ENCODE measurements around the gene DYNC1I1. TPM values are rescaled to one million over a fixed set of nuclear protein-coding genes. Genes with fewer than 3 reads are reported as not detected.

The DYNC1I1 gene
- total RNA-seq, 4 donors from 2014 or later: 1.9 to 17.9 (median 8.7) TPM

DNA sequence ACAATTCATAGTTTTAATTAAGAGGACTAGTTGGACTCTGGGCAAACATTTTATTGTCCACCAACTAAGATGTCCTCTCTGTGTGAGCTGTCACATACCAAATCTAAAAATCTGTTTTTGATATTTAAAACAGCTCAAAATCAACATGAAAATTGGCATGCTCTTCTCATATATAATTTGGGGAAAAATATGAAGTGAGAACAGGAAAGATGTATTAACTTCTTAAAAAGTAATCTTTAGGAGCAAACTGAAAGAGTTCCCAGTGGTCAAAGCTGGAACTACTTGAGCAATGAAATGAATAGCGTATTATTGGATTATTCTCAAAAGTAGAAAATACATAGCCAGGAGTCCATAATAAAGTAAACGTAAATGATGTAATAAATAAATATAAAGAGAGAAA is 147.2 kb downstream of the DYNC1I1 start:
- no peaks in the 10 kb centered on the region for H3K9me3 ChIP-seq
- DNase-seq: no peak
- no peaks in the 10 kb centered on the region for H3K27me3 ChIP-seq
- no peak for TF ChIP-seq POLR2A (IDR thresholded peaks at IDR 0.05)
- TF ChIP-seq, protein P1, sequence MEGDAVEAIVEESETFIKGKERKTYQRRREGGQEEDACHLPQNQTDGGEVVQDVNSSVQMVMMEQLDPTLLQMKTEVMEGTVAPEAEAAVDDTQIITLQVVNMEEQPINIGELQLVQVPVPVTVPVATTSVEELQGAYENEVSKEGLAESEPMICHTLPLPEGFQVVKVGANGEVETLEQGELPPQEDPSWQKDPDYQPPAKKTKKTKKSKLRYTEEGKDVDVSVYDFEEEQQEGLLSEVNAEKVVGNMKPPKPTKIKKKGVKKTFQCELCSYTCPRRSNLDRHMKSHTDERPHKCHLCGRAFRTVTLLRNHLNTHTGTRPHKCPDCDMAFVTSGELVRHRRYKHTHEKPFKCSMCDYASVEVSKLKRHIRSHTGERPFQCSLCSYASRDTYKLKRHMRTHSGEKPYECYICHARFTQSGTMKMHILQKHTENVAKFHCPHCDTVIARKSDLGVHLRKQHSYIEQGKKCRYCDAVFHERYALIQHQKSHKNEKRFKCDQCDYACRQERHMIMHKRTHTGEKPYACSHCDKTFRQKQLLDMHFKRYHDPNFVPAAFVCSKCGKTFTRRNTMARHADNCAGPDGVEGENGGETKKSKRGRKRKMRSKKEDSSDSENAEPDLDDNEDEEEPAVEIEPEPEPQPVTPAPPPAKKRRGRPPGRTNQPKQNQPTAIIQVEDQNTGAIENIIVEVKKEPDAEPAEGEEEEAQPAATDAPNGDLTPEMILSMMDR (IDR thresholded peaks at IDR 0.05): no peak
- intact Hi-C loops (cut with DNase I; ENCODE audit: low total_unique reads): no loop called here
- no peak overlapping the region for H3K4me3 ChIP-seq
- no peak overlapping the region for H3K27ac ChIP-seq
- H3K36me3 ChIP-seq: no peaks in the 10 kb centered on the region
- no peaks in the 10 kb centered on the region for H3K4me1 ChIP-seq

- intact Hi-C loops (cut with DNase I; ENCODE audit: low total_unique reads): no loop called here
- Histone ChIP-seq H3K9me3 (no peaks in the 10 kb centered on the region), H3K4me3 (no peak overlapping the region), H3K27me3 (no peaks in the 10 kb centered on the region), H3K27ac (no peak overlapping the region), H3K36me3 (no peaks in the 10 kb centered on the region), H3K4me1 (no peaks in the 10 kb centered on the region)
- TF ChIP-seq, protein P1 (IDR thresholded peaks at IDR 0.05): no peak
- TF ChIP-seq POLR2A (IDR thresholded peaks at IDR 0.05): no peak
- no peak for DNase-seq
These were observed 149.2 kb downstream of the DYNC1I1 start for GRCh38 chr7:95921543-95921942.

- intact Hi-C loops (cut with DNase I; ENCODE audit: low total_unique reads): no loop called here
- no peak for TF ChIP-seq POLR2A (IDR thresholded peaks at IDR 0.05)
- TF ChIP-seq, protein P1 (IDR thresholded peaks at IDR 0.05): no peak
- DNase-seq: no peak
These were observed 149.8 kb downstream of the DYNC1I1 start for GRCh38 chr7:95922191-95922590.

GRCh38 chr7:95925236-95925635 is 152.9 kb downstream of the DYNC1I1 start:
- Histone ChIP-seq H3K27me3 (no peaks in the 10 kb centered on the region), H3K36me3 (no peaks in the 10 kb centered on the region), H3K4me3 (no peak overlapping the region), H3K27ac (no peak overlapping the region), H3K4me1 (no peaks in the 10 kb centered on the region), H3K9me3 (no peaks in the 10 kb centered on the region)
- no peak for DNase-seq
- TF ChIP-seq, protein P1 (IDR thresholded peaks at IDR 0.05): no peak
- no peak for TF ChIP-seq POLR2A (IDR thresholded peaks at IDR 0.05)
- intact Hi-C loops (cut with DNase I; ENCODE audit: low total_unique reads): no loop called here

More at GRCh38 chr7:95922191-95922590, 149.8 kb downstream of the DYNC1I1 start:
- no peak overlapping the region for H3K27ac ChIP-seq
- no peaks in the 10 kb centered on the region for H3K27me3 ChIP-seq
- no peaks in the 10 kb centered on the region for H3K4me1 ChIP-seq
- no peak overlapping the region for H3K4me3 ChIP-seq
- no peaks in the 10 kb centered on the region for H3K9me3 ChIP-seq
- no peaks in the 10 kb centered on the region for H3K36me3 ChIP-seq

- no peaks in the 10 kb centered on the region for H3K4me1 ChIP-seq
- no peak overlapping the region for H3K27ac ChIP-seq
- no peak overlapping the region for H3K4me3 ChIP-seq
- TF ChIP-seq POLR2A (IDR thresholded peaks at IDR 0.05): no peak
- TF ChIP-seq, protein P1 (IDR thresholded peaks at IDR 0.05): no peak
- no peaks in the 10 kb centered on the region for H3K27me3 ChIP-seq
- no peaks in the 10 kb centered on the region for H3K9me3 ChIP-seq
- H3K36me3 ChIP-seq: no peaks in the 10 kb centered on the region
- intact Hi-C loops (cut with DNase I; ENCODE audit: low total_unique reads): no loop called here
- DNase-seq: no peak
These were observed 153.6 kb downstream of the DYNC1I1 start for GRCh38 chr7:95925971-95926370.
